A204.1 (cell line): ENCODE measurements around the gene LRRC66.

Source experiments
- FAIRE-seq: peaks from 2 replicates; lab custom pipeline; 2012; peaks lifted over from hg19 to GRCh38; lab: Jason Lieb, UNC

LRRC66 gene

DNA sequence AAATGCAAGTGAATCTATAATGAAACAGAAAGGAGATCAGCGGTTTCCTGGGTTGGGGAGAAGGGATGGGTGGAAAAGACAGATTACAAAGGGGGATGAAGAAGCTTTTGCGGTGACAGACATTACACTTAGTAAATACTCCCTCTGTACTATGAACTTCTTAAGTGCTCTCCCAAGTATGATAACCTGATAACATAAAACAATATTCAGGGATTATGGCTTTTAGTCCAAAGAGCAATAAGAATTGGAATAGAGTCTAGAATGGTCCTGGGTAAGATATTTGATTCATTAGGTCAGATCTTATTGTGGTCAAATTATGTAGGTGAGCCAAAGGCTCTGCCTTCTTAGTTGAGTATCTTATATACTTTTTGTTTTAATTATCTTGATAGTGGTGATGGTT lies 9.2 kb downstream of the LRRC66 start:
- no peak for FAIRE-seq

DNA sequence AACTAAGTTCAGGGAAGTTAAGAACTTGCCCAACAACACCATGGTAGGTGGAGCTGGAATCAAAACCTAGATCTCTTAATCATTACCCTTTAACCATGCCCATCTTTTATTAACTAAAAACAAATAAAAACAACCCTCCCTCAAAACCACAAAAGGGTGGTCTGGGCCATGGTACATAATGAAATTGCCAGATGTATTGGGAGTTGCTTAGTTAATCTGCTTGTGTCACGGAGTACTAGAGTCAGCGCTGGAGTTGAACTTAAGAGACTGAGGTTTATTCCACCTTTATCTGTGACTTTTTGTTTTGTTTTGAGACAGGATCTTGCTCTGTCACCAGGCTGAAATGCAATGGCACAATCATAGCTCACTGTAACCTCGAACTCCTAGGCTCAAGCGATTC lies 13.3 kb downstream of the LRRC66 start:
- FAIRE-seq = no peak

DNA sequence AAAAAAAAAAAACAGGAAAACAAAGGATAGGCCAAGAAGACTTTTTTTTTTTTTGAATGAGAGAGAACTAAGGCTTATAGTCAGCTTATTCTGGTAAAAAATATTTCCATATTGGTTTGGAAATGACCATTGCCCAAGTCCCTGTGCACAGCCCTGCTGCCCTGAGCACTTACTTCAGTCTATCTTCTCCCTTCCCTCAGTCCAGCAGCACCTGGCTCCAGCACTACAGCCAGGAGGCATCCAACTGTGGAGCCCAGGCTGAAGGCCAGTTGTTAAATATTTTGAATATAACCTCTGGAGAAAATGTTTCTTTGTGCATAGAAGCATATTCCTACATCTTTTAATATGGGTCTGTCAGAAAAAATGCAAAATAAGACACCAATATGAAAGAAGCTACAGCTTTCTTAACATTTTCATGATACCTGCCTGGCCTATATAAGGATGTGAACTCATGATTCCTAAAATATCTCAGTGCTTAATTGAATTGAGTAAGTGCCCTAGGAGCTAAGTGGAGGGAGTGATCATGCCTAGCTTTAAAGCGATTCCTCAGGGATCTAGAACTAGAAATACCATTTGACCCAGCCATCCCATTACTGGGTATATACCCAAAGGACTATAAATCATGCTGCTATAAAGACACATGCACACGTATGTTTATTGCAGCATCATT lies 14.4 kb downstream of the LRRC66 start:
- no peak for FAIRE-seq

DNA sequence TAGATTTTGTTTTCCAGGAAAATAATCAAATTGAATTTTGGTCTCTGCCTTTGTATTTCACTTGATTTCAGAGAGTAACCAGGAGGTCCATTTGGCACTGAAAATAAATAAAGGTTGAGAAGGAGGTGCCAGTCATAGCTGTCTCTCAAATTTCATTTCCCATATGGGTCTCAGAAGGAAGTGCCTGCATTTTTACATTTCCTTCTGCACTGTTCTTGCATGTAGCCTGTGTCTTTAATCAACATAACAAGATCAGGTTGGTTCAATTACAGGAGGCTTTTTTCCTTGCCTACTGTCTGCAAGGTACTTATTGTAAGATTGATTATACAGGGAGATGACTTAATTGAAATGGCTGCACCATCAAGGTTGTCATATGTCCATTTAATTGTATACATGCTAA lies 15.7 kb downstream of the LRRC66 start:
- FAIRE-seq = no peak

DNA sequence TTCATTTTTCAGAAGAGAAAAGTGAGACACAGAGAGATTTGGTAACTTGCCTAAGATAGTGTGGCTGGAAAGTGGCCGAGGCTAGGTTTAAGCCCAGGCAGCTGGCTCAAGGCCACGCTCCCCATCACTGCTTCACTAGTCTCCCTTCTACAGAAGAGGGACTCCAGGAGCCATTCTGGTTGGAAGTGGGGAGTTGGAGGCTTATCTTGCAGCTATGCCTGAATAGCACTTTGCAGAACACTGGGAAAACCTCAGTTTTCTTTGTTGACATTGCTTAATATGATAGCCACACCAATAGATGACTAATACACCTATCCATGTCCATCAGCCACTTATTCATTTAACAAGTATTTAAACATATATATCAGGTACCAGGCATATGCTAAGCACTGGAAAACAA lies 18.5 kb downstream of the LRRC66 start:
- FAIRE-seq = no peak

DNA sequence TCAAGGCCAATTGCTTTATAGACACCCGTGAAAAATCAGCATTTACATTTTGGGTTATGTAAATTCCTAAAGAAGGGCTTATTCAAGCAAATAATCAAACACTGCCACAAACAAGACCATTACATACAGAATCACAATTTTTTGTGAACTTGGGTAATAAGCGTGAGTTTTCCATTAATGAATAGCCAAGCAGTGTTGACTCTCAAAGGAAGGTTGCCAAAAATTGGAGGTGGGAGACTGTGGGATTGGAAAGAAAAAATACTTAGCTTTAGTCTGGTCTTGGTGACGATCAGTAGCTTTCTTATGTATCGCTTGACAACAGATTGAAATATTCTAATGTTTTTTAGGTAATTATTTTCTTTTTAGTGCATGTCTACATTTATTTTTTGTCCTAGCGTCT lies 20.9 kb downstream of the LRRC66 start:
- no peak for FAIRE-seq

DNA sequence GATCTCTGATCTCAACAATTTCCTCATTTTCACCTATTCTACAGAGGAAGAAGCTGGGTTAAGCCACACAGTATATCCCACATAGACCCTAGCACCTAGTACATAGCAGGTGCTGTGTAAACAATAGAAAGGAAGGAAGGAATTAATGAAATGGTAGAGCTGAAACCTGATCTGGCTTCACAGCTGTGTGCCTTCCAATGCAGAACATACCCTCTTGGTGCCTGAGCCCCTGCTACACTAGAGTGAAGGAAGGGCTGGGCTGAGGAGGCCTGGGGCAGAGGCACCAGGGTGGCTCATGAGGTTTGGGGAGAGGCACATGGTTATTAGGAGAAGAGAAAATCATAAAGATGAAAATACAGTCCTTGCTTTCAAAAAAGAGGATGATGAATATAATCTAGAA lies 21.3 kb downstream of the LRRC66 start:
- FAIRE-seq = no peak

DNA sequence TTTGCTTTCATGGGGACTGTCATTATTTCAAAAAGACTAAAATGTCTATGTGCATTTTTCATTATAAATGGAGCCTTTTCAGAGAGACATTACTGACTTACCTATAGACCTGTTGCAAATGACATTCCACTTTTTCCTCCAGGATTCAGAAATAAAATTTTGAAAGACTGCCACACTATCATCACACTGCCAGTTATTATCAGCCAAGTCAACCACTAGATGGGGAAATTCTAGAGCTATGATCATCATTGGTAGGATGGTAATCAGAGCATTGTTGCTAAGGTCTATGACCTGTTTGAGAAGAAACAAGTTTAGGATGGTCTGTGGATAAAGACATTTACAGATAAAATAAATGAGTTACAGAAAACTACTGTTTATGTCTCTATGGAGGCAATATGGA lies 22.5 kb downstream of the LRRC66 start:
- FAIRE-seq = no peak

DNA sequence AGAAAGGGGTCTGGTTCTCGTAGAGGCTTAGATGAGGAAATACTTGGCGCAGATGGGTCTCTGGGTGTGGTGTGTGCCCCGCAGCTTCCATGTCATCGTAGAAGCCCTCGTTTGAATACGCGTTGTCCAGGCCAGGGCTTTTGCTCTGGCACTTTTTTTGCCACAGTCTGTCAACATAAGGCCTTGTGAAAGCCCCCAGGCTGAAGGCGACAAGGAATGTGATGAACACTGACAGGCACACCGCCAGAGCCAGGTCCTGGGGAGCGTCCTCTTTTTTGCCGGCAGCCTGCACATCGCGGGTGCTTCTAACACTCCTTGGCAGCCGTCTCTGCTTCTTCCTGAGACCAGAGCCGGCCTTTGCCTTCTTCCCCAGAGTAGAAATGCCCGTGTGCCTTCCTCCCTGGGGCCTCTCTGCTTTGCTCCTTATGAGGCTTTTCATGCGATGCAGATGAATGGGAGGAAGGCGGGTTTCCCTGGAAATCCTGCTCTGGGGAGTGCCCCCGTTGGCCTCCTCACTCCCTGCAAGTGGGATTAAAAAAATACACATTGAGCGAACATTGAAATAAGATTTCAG lies 24.4 kb downstream of the LRRC66 start:
- no peak for FAIRE-seq

DNA sequence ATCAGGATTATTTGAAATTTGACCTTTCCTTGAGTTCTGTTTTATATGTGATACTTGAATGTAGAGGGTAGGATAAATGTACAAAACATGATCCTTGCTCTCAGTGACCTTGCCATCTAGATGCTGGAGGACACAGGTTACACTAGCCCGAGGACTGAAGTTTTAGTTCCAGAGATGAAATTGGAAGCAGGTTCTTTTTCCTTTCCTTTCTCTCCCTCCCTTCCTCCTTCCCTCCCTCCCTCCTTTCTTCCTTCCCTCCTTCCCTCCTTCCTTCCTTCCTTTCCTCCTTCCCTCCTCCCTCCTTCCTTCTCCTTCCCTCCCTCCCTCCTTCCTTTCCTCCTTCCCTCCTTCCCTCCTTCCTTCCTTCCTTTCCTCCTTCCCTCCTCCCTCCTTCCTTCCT lies 54.3 kb downstream of the LRRC66 start:
- no peak for FAIRE-seq

DNA sequence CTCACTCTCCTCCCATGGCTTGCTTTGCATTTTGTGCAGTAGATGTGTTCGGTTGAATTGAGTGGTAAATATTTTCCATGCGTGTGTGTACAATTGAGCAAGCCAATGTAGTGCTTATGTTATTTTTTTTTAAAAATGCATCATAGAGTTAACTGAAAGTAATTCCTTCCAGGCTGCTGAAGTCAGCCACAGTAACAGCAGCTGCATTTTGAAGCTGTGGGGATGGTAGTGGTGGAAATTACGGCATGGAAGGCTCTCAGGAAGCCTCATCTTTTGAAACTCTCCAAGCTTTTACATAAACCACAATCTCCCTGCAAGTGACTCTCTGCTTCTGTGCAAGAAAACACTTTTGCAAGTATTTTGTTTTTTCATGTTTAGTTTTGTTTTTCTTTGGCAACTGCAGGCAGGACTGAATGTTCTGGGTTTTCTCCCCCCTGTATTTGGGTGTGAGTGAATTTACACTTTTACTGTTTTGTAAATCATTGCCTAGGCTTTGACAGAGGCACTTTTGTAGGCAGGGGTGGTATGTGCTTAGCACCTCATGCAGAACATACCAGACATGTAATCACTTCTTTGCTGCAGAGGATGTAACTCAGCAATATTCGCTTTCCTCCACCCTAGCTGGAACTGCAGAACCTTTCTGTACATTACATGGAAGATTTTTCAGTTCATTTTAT lies 56.2 kb downstream of the LRRC66 start:
- no peak for FAIRE-seq

DNA sequence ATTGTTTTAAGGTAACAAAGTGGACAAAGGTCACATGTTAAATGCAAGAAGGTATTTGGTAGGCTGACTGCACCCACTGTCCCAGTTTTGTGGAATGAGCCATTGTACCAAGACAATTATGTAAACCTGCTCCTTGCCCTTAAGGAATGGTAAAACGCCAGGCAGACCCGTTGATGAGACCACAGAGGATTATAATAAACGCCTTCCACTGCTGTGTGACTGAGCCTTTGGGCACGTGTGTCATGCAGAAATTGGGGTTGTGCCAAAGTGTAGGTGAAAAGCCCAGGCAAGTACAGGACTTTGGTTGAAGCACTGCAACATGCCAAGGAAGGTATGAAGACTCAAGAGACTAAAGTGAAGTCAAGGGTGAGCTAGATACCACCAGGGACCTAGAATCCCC lies 59.7 kb downstream of the LRRC66 start:
- no peak for FAIRE-seq

DNA sequence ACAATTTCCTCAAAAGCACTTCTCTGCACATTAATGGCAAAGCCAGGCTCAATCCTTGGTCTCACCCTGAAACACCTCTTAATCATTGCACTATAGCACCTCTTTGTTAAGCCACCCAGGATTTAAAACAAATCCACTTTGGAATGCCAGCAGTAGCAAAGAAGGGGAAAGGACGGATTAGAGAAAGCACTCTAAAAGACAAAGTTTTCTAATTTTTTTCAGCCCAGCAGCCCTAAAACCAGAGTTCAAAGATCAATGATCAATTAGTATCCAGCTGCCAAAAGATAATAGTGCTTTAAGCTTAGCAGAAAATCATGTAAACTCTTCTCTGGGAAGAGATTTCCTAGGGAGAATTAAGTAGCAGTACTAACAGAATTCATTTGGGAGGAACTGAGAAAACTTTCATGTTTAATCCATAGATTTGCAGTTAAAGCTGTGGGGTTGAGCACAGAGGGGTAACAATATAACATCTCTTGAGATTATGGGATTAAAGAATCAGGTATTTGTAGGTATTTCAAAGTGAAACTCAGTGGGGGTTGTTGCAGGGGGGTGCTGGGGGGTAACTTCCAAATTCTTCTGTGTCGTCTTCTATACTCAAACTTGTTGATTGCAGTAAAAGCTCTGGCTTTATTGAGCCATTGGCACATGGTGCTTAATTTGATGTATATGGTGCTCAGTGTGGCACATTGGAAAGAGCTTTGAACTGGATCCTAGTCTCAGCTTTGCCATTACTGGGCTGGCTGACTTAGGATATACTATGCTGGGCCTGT lies 61.8 kb downstream of the LRRC66 start:
- FAIRE-seq = no peak
